GM18505 (cell line): ENCODE data around the gene BARHL2.
A peak's percentile ranks its signal among the peaks of the same experiment; 100 is the strongest.

Source experiments
- ATAC-seq: cut with Tn5 transposase; IDR thresholded peaks from one replicate; pipeline ENCODE4 v1.9.1; 2021; ENCODE audit not compliant: unreplicated experiment
- POLR2A ChIP-seq: IDR thresholded peaks from 4 replicates; pipeline ENCODE4 v1.6.1; 2011; ENCODE audit warnings: borderline replicate concordance; ENCODE audit not compliant: insufficient read depth, insufficient read length; ENCODE audit errors: extremely low read depth

BARHL2 gene

DNA sequence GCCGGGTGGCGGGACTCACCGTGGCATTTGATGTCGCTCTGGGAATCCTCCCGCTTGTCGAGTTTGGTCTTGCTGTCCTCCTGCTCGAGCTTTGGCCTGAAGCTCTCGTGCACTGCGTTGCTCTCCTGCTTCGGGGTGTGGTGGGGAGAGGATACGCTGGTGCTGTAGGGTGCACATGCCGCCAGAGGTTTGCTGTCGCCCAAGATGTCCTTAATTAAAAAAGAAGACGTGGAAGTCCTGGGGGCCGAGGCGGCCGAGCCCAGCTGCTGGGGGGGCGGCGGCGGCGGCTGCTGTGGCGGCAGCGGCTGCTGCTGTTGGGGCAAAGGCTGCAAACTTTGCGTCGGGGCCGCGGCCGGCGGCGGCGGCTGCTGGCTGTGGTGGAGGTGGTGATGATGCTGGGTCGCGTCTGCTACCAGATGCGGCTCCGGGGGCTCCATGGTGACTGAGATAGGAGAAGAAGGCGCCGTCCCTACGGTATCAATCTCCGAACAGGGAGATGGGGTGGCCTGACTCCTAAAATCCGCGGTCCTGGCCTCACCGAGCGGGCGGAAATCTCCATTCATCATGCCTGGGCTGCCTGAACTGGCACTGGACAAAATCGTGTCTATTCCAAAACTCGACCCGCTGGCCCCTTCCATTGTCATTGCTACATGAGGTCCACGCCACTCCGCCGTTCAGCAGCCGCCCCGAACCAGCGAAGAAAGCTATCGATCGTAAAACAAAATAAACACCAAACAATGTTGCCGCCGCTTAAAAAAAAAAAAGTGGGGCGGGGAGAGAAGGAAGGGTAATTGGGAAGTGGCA, at the start of gene BARHL2:
BARHL2 (minus strand) TSS at position 751 of the 804 bp plus-strand sequence; CDS start at position 644, 107 bp downstream.
- ATAC-seq, result no peak
- no peak for TF ChIP-seq POLR2A

DNA sequence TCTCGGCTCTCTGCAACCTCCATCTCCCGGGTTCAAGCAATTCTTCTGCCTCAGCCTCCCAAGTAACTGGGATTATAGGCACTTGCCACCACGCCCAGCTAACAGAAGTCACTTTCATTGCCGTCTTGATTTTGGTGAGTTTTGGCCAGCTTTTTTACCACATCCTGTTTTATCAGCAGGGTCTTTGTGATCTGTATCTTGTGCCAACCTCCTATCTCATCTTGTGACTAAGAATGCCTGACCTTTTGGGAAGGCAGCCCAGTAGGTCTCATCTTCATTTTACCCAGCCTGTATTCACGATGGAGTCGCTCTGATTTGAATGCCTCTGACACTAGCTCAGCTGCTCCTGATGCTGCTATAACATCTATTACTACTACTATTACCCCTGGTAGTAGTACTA, 46.8 kb upstream of the BARHL2 start:
- no peak for ATAC-seq
- TF ChIP-seq POLR2A, result no peak

DNA sequence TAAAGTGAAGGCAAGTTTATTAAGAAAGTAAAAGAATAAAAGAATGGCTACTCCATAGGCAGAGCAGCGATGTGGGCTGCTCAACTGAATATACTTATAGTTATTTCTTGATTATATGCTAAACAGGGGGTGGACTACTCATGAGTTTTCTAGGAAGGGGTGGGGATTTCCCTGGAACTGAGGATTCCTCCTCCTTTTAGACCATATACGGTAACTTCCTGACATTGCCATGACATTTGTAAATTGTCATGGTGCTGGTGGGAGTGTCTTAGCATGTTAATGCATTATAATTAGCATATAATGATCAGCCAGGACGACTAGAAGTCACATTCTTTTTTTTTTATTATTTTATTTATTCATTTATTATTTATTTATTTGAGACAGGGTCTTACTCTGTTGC, 46.4 kb upstream of the BARHL2 start:
- ATAC-seq, result no peak
- no peak for TF ChIP-seq POLR2A

DNA sequence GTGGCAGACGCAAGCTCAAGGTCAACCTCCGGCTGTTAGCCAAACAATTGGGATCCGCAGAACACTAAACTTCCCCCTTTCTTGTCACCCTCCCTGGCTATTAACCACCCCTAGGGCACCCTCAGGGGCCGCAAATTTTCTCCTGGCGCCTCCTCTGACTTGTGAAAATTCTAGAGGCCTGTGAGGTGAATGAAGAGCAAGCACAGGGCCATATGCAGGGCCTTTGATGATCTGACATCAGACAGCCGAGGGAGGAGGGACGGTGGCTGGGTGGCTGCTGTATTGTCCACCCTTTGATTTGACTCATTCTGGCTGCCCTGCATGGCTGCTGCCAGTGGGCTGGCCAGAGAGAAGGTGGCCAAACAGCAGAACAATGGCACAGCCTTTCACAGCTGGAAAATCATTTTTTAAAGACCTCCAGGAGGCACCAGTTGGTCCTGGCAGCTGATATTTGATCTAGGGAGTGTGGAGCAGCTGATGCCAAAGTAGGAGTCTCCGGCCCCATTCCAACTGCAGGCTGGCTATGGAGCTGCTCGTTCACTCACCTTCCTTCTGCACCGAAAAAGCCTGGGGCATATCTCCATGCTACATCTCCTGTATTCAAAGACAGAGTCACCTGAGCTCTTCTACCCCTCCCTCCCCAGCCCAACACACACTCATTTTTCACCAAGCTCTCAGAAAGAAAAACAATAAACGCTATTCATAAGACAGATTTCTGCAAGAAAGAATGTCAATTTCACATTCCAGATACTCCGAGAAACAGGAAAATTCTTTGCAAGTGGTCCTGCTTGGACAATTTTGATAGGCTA, 44.9 kb upstream of the BARHL2 start:
- no peak for ATAC-seq
- TF ChIP-seq POLR2A, result no peak

DNA sequence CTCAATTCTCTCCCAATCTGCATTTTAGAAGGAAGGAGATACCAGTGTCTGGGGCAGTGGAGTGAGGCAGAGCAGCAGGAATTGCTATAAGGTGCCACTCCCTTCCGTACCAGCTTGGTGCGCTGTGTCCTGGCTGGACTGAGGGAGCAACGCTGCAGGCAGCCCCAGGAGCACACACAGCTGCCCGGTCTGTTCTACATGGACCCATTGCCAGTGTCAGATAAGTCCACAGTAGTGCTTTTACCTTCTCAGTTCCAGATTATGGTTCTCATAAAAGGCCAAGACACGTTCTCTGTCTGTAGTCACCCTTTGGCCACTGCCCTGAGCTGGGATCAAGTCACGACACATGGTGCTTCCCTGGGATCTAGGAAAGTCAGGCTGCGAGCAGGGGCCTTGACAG, 44.1 kb upstream of the BARHL2 start:
- ATAC-seq, result no peak
- TF ChIP-seq POLR2A, result no peak

DNA sequence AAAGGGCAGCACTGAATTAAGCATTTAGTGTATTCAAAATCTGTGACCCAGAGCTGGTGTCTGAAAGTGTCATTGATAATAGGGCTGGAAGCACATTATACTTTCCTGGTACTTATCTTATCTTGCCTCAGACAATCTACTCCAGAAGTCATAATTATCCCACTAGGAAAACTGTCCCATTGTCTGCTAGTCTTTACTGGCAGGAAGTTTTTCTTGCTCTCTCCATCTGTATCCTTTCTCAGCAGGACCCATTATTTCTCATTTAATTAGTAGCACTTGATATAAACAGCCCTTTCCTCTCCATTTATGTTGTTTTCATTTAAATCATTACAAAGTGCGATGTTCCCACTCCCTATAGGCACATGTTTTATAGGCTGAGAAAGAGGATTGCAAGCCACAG, 36.5 kb upstream of the BARHL2 start:
- ATAC-seq, result no peak
- no peak for TF ChIP-seq POLR2A

DNA sequence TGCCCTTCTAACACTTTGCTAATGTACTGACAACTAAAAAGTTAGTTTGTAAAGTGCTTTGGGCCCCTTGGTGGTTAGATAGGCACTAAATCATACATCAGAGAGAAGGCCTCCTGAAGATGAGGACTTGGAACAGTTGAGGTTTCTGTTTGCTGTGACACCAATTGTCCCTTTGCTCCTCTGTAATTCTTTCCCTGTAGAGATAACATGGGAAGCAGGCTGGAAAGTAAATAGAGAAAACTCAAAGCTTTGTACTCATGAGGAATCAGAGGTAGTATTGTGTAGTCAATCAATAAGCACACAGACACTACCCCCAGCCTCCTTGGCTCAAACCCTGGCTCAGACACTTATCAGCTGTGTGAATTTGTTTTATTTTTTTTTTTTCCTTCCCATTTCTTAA, 31.6 kb upstream of the BARHL2 start:
- no peak for ATAC-seq
- TF ChIP-seq POLR2A, result no peak

DNA sequence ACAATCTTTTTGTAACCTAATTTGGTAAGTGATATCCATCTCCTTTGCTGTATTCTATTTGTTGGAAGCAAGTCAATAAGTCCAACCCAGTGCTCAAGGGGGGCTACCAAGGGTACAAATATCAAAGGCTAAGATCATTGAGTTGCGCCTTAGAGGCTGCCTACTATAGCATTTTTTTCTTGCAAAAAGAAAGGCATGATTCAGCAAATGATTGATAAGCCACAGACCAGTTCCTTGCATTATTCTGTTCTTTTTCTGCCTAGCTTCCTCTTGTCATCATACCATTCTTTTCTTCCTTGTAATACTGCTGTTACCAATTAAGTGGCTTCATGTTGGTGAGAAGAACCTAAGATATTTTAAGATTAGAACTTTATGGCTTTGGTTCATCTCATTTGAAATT, 29.8 kb upstream of the BARHL2 start:
- no peak for TF ChIP-seq POLR2A
- no peak for ATAC-seq

DNA sequence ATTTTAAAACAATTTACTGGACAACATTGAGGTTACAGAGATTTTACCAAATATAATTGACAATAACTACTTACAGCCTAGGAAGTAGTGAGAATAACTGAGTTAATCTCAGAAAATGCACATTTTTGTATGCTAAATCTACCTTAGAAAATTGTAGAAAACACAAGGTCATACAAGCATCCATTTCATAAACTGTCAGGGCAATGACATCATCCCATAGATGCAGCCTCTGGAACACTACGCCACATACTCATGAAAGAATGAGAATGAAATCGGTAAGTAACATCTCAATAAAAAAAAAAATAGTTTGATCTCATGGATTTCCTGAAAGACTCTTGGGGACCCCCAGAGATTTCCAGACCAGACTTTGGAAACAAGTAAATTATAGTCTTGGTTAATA, 28.9 kb upstream of the BARHL2 start:
- ATAC-seq, result no peak
- TF ChIP-seq POLR2A, result no peak

DNA sequence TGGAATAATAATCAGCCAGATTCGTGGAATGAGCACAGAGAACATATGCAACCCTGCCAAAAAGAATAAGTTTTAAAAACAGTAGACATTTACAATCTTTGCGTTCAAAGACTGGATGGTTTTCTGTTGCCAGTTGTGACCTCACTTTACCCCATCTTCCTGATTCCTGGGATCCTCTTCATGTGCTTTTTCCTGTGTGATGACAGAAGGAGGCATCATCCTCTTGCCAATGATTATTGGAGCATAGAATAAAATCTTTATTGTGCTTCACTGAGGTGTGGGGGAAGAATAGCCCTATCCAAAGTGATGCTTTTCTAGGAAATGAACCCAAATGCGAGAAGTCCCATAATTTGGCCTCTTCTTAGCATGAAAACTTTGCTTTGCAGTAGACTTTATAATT, 15.0 kb upstream of the BARHL2 start:
- ATAC-seq, result no peak
- TF ChIP-seq POLR2A, result no peak

DNA sequence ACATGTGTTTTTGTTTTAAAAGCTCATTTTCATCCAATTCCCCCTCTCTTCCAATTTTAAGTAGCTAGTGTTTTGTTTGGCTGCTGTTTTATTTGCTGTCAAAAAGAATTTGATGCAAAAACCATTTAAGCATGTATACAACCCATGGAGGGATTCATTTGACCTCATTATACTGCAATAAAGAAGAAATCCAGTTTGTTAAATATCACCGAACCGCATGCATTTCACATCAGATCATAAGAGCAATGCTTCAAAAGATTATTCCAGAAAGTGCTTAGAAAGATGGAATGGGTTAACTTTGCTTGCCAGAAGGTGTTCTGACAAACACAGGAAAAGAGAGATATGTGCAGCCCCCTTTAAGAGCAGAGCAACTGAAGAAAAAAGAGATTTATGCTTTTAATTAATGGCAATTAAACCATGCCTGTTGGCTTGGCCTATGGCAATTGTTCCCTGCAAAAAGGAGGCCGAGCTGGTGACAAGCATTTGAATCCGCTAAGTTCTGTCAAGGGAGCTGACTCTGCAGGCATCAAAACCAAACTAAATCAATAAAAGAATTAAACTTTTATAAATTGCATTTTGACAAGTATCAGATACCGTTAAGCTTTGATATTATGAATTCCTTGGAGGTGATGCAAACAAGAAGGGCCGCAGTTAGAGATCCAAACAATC, 14.4 kb upstream of the BARHL2 start:
- no peak for ATAC-seq
- TF ChIP-seq POLR2A, result no peak

DNA sequence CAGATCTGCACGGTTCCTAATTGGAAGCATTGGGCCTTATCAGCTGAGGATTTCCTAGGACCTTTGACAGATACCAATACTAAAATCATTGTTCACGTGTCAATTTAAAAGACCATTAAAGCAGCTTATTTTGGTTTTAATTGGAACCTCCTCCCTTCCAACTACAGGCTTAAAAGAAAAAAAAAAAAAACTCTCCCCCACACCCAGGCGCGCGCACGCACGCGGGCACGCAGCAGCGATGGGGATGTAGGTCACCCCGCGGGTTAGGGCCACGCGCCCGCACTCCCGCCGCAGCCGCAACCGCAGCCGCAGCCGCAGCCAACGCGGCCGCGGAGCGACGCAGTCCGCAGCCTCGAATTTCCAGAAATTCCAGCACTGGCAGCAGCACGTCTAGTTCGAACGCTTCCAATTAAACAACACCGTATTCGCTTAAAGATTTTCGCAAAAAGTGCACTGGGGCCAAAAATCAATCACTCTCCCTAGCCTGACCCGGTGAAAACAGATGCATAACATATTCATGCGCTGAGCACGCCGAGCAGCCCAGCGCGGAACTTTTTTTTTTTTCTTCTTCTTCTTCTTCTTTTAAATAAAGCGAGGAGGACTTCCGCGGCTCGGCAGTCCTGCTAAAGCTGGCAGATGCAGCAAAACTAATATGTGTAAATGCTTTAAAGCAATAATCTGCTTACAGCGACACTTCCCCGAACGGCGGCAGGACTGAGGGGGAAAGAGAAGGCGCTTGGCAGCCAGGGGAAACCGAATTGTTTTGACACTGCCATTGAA, 13.3 kb upstream of the BARHL2 start:
- ATAC-seq, result no peak
- no peak for TF ChIP-seq POLR2A

DNA sequence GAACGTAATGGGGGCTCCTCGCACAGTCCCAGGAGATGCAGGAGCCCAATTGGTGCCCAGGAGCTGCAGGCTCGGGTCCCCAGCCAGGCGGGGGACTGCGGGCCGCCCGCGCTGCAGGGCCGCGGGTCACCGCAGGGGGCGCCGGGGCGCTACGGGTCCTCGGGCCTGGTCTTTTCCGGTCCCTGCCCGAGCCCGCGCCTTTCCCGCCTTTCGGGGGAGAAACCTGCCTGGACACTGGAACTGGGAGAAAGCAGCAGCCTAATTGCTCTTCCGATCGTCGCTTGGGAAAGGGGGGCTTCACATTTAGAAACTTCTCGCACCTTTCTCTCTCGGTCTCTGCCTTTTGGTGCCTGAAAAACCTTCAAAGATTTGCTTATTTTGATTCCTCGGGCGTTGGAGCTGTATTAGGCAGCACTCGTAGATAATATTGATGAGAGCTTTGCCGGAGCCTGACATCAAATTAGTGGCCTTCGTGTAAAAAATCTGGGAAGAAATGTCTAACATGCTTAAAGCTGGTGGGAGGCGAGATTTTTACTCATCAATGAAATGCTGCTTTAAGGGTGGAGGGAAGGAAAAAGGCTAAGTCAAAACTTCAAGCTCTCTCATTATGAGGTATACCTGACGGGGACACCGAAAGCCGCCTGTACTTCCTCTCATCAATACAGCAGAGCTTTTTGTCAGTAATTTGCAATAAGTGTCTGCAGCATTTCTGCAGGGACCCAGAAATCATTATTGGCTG, 12.6 kb upstream of the BARHL2 start:
- no peak for TF ChIP-seq POLR2A
- peak; percentile 53 for ATAC-seq
